Muscle layer of duodenum (tissue), 2 donors: ENCODE measurements around the gene MED4.
A peak's percentile ranks its signal among the peaks of the same experiment; 100 is the strongest.
"Not testable (repeated sequence)": the region's sequence is repeated elsewhere in the genome, so short reads cannot be mapped to it uniquely, and the experiment has no call there.

Experiments
- H3K27ac ChIP-seq: one replicate; pipeline ENCODE4 v1.7.0; 2013; ENCODE audit warnings: mild to moderate bottlenecking, low read length
- H3K27me3 ChIP-seq: one replicate; pipeline ENCODE4 v1.7.0; 2013; ENCODE audit warnings: low read depth, mild to moderate bottlenecking, control low read depth, low read length
- H3K36me3 ChIP-seq, 2 donors: one replicate each; pipeline ENCODE4 v1.7.0; 2013; ENCODE audit warnings: low read length in 2 of 2, control low read depth in 1 of 2, mild to moderate bottlenecking in 1 of 2; ENCODE audit not compliant: insufficient read depth in 2 of 2, control insufficient read depth in 1 of 2
- H3K4me1 ChIP-seq, 2 donors: one replicate each; pipeline ENCODE4 v1.7.0; 2013; ENCODE audit warnings: low read length in 2 of 2, mild to moderate bottlenecking in 2 of 2, control low read depth in 1 of 2, moderate library complexity in 1 of 2; ENCODE audit not compliant: insufficient read depth in 2 of 2, control insufficient read depth in 1 of 2
- H3K4me3 ChIP-seq, 2 donors: one replicate each; pipeline ENCODE4 v1.7.0; 2013; ENCODE audit warnings: low read length in 2 of 2, low read depth in 1 of 2, mild to moderate bottlenecking in 1 of 2
- H3K9me3 ChIP-seq, 2 donors: one replicate each; pipeline ENCODE4 v1.7.0; 2013; ENCODE audit warnings: low read length in 2 of 2, control low read depth in 1 of 2, mild to moderate bottlenecking in 1 of 2; ENCODE audit not compliant: control insufficient read depth in 1 of 2
- donor health status: healthy.

The MED4 gene

DNA sequence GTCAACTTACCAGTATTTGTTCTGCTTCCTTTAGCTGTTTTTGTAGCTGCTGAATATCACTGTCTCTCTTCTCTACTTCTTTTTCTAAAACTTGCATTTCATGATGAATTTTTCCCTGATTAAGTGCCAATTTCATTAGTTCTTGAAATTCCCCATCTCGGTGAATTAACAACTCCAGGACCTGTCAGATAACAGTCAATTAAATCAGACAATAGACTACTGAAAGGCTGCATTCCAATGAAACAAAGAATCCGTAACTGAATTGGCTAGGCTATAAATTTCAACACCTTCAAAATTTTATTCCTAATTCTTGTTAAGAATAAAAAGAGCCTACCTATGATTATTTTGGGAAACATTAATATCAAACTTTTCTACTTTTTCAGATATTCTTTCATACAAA, 8.6 kb downstream of the MED4 start:
- H3K9me3 ChIP-seq: no peaks in the 10 kb centered on the region
- no peaks in the 10 kb centered on the region for H3K27me3 ChIP-seq
- no peak overlapping the region for H3K27ac ChIP-seq
- peaks cover 26 to 39% of the 10 kb centered on the region in 2 donors for H3K36me3 ChIP-seq
- H3K4me3 ChIP-seq: no peak overlapping the region
- peaks cover 0 to 6% of the 10 kb centered on the region in 2 donors for H3K4me1 ChIP-seq

DNA sequence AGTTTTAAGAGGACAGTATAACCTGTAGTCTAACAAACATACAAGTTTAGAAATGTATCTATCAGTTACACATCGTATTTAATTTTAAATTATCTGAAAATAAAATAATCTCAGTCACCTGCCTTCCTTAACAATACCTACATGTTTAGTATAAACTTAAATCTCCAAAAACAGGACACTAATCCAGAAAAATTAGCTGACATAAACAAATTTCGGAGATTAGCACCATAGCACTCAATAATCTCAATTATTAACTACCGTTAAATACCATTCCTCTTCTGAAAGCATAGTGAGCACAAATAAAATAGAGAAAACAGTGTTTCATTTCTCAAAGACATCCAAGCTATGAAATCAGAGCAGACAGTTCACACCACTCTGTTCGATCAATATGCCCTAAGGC, 13.2 kb downstream of the MED4 start:
- Histone ChIP-seq H3K4me1 (no peaks in the 10 kb centered on the region), H3K9me3 (no peaks in the 10 kb centered on the region), H3K27me3 (no peaks in the 10 kb centered on the region), H3K36me3 (peaks cover 60 to 75% of the 10 kb centered on the region in 2 donors), H3K4me3 (no peak overlapping the region), H3K27ac (no peak overlapping the region)

DNA sequence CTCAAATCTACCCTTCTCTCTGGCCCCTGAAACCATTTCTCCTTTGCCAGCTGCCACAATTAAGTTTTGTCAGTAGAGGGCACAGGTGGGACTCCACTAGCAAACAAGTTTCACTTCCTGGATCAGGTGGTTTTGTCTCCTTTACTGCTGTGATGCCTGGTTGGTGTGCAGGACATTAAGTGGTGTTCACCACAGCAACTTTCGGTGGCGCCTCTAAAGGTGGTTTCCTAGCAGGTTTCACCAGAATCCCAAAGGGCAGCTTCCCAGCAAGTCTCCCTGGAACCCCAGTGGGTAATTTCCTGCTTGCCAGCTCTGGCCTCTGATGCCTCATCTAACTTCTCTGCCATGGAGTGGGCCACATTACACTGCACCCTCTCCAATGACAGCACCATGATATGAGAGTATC, 16.6 kb downstream of the MED4 start:
- Histone ChIP-seq H3K27me3 (no peaks in the 10 kb centered on the region), H3K9me3 (no peaks in the 10 kb centered on the region), H3K27ac (no peak overlapping the region), H3K36me3 (peaks cover 67 to 86% of the 10 kb centered on the region in 2 donors), H3K4me1 (no peaks in the 10 kb centered on the region), H3K4me3 (no peak overlapping the region)

DNA sequence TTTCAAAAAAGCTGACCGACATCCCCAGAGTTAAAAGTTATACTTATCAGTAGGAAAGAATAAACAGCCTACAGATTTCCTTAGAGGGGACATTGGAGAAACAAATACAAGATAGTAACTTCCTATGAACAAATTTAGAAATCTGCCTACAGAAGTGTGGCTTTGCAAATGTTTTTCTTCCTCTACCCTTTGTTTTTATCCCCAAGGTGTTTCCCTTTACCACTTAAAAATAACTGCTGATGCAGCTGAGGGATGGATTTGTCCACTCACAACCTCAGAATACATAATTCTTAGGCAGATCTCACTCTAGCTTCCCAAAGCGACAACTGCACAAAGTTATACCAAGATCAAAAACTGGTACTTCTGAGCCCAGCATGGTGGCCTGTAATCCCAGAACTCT, 20.9 kb downstream of the MED4 start:
- Histone ChIP-seq H3K36me3 (peaks cover 60 to 91% of the 10 kb centered on the region in 2 donors), H3K27me3 (no peaks in the 10 kb centered on the region), H3K27ac (no peak overlapping the region), H3K9me3 (peaks cover 4 to 22% of the 10 kb centered on the region in 2 donors), H3K4me3 (no peak overlapping the region), H3K4me1 (no peaks in the 10 kb centered on the region)

DNA sequence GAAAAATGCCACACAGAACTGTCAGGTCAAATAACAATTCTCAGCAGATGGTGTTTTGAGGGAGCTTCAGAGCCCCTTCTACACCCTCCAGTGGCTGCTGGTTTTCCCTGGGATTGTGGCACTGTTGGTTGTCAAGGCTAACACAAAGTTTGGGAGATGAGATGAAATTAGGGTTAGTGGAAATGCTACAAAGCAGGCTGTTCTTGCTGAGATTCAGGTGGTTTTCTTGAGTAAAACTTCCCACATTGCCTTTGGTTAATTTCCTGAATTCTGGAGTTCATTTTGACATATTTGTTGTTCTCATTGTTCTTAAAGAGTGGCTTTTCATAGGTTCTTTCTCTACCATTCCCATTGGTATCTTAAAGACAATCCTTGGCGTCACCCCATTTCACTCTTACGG, 22.1 kb downstream of the MED4 start:
- Histone ChIP-seq H3K27me3 (no peaks in the 10 kb centered on the region), H3K27ac (no peak overlapping the region), H3K9me3 (peaks cover 4 to 29% of the 10 kb centered on the region in 2 donors), H3K4me3 (no peak overlapping the region), H3K36me3 (peaks cover 57 to 93% of the 10 kb centered on the region in 2 donors), H3K4me1 (no peaks in the 10 kb centered on the region)

DNA sequence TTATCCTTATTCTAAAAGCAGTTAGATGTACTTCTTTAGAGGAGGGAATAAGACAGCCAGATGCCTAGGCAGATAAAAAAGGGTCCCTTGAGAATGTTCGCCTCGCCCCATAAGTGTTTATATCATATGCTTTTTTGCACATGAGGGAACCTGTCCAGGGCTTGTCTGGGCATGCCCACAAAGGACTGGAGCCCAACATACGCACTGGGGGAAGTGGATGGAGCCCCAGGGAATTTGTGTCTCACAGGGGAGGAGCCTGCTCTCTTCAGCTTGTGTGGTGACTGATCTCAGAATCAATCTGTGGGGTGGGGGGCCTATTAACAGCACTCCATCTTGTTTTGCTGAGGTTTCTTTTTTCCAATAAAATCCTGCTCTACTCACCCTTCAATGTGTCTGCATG, 22.6 kb downstream of the MED4 start:
- peaks cover 54 to 94% of the 10 kb centered on the region in 2 donors for H3K36me3 ChIP-seq
- H3K27me3 ChIP-seq: no peaks in the 10 kb centered on the region
- H3K4me3 ChIP-seq: no peak overlapping the region
- H3K4me1 ChIP-seq: no peaks in the 10 kb centered on the region
- no peak overlapping the region for H3K27ac ChIP-seq
- H3K9me3 ChIP-seq: peaks cover 4 to 29% of the 10 kb centered on the region in 2 donors

DNA sequence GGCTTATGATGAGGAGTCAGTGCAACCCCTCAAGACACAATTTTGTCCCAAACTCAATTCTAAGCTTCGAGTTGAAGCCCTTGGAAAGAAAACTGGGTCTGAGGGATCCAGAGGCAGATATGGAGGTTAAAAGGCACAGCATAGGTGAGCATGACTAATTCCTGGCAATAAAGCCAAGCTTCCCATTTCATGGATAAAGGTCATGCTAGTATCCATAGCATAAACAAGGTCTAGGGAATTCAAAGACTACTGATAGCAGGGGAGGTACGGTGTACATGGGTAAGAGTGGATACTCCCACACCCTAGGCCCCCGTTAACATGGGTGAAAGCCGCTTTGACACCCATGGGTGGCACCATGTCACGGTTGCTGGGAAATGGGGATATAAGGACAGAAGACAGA, 24.0 kb downstream of the MED4 start:
- Histone ChIP-seq H3K4me1 (no peaks in the 10 kb centered on the region), H3K36me3 (peaks cover 55 to 95% of the 10 kb centered on the region in 2 donors), H3K27me3 (no peaks in the 10 kb centered on the region), H3K9me3 (peaks cover 4 to 34% of the 10 kb centered on the region in 2 donors), H3K4me3 (no peak overlapping the region), H3K27ac (no peak overlapping the region)

DNA sequence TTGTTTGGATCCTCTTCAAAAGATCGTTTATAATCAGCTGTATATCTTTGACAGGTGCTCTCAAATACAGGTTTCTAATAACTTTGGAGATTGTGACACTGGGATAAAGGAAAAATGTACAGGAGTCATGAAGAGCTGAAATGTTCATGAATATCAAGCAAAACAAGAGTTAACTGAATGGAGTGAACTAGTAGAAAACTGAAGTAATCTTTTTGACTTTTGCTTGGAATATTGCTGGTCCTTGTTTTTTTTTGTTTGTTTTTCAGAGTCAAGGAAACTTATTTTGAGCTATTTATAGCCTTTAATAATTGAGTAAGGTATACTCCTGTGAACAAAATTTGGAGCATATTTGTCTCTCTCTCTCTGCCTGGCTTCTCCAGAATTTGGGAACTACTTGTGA, 25.3 kb downstream of the MED4 start:
- Histone ChIP-seq H3K9me3 (peaks cover 4 to 34% of the 10 kb centered on the region in 2 donors), H3K27ac (no peak overlapping the region), H3K36me3 (peaks cover 51 to 83% of the 10 kb centered on the region in 2 donors), H3K4me1 (no peaks in the 10 kb centered on the region), H3K4me3 (no peak overlapping the region), H3K27me3 (no peaks in the 10 kb centered on the region)

DNA sequence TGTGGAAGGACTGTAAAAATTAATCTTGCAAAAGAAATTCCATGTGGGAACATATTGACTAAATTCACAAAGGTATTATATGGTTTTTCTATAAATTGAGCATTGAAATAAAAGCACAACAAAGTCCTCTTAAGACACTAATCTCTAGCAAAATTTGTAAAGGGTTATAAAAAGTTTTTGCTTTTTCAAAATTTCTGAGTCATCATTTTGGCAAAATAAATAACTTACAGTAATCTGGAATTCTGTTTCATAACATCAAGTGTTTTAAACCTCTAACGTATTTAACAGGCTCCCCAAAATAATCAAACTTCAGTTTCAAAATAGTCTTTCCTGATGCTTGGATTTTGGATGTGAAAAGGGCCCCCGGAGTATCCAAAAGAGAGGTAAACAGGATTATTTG, 26.0 kb downstream of the MED4 start:
- H3K9me3 ChIP-seq: peaks cover 4 to 34% of the 10 kb centered on the region in 2 donors
- H3K4me1 ChIP-seq: no peaks in the 10 kb centered on the region
- H3K27ac ChIP-seq: no peak overlapping the region
- no peaks in the 10 kb centered on the region for H3K27me3 ChIP-seq
- peak overlapping the region in 1 of 2 donors; percentile 9 for H3K4me3 ChIP-seq
- H3K36me3 ChIP-seq: peaks cover 47 to 78% of the 10 kb centered on the region in 2 donors

DNA sequence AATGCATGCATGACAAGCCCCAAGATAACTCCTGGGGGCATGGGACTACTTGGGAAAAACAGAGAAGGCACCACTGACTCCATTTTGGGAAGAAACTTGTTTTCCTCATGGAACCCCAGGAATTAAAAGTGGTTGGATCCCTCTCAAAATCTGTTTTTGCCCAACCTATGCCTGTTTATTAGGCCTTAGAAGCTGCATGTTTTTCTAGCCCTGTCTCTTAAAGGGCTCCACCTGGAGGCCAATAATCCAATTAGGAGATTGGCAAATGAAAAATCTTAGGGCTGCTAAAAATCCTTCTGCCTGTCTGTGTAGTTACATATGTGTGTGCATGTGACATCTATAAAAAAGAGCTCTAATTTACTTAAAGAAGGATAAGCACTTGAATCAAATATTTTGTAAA, 26.9 kb downstream of the MED4 start:
- Histone ChIP-seq H3K36me3 (peaks cover 38 to 69% of the 10 kb centered on the region in 2 donors), H3K9me3 (peaks cover 4 to 34% of the 10 kb centered on the region in 2 donors), H3K4me3 (no peak overlapping the region), H3K27me3 (no peaks in the 10 kb centered on the region), H3K27ac (no peak overlapping the region), H3K4me1 (no peaks in the 10 kb centered on the region)

DNA sequence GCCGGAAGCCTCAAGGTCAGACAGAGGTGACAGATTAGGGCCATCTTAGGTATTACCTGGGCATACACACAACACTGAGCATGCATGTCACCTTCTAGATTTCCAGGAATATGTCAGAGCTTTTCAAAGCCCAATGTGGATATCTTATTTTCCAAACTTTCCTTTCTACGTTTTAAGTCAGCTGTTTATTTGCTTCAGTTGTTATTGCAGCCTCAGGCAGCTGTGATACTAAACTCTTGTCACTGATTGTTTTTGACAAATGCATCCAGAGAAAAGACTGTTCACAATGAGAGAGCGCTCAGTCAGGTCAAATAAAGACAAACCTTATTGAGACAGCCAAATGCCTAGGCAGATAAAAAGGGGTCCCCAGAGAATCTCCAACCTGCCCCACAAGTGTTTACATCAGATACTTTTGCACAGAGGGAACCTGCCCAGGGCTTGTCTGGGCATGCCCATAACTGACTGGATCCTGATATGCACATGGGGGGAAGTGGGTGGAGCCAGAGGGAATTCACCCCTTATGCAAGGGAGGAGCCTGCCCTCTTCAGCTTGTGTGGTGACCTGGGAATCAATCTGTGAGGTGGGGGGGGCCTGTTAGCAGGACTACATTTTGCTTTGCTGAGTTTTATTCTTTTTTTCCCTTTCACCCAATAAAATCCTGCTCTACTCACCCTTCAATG, 28.5 kb downstream of the MED4 start:
- Histone ChIP-seq H3K9me3 (peaks cover 4 to 24% of the 10 kb centered on the region in 2 donors), H3K4me1 (no peaks in the 10 kb centered on the region), H3K4me3 (no peak overlapping the region), H3K27ac (no peak overlapping the region), H3K36me3 (peaks cover 22 to 57% of the 10 kb centered on the region in 2 donors), H3K27me3 (no peaks in the 10 kb centered on the region)

DNA sequence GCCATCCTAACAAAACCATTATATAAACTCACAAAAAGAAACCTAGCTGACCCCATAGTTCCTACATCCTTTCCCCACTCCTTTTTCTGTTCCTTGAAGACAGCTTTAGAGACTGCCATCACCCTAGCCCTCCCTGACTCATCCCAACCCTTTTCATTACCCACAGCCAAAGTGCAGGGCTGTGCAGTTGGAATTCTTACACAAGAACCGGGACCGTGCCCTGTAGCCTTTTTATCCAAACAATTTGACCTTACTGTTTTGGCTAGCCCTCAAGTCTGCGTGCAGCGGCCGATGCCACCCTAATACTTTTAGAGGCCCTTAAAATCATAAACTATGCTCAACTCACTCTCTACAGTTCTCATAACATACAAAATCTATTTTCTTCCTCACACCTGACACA, 35.0 kb downstream of the MED4 start:
- H3K36me3 ChIP-seq, H3K4me1 ChIP-seq, H3K9me3 ChIP-seq, H3K4me3 ChIP-seq, H3K27me3 ChIP-seq, H3K27ac ChIP-seq: not testable (repeated sequence)
